HepG2 (cell line): ENCODE measurements around the gene ZNF33B. TPM values are rescaled to one million over a fixed set of nuclear protein-coding genes. Genes with fewer than 3 reads are reported as not detected.

ENCODE experiments used
- NR0B2 ChIP-seq: sonication (generic); formaldehyde crosslinking; IDR thresholded peaks from 2 replicates; pipeline ENCODE4 v1.4.0; 2020; ENCODE audit warnings: mild to moderate bottlenecking, missing genetic modification reagents
- NR2C2 ChIP-seq: sonication (generic); formaldehyde crosslinking; IDR thresholded peaks from 2 replicates; pipeline ENCODE4 v1.4.0; 2020; ENCODE audit warnings: missing genetic modification reagents, mild to moderate bottlenecking, moderate library complexity, borderline replicate concordance
- PAXIP1 ChIP-seq: sonication (generic); formaldehyde crosslinking; conservative IDR thresholded peaks from 2 replicates; pipeline ENCODE4 v1.4.0; 2020; ENCODE audit warnings: mild to moderate bottlenecking, missing genetic modification reagents, moderate library complexity
- USF2 ChIP-seq, 2 experiments: sonication (generic) in 1 of 2; formaldehyde crosslinking in 1 of 2; IDR thresholded peaks; 2 replicates each; pipeline versions ENCODE4 v1.5.1 to v1.6.1; 2011 to 2020; ENCODE audit warnings: borderline replicate concordance in 1 of 2, low read depth in 1 of 2, low read length in 1 of 2, mild to moderate bottlenecking in 1 of 2, missing genetic modification reagents in 1 of 2, moderate library complexity in 1 of 2
- ZFP41 ChIP-seq: sonication (generic); formaldehyde crosslinking; IDR thresholded peaks from 2 replicates; pipeline ENCODE4 v1.4.0; 2020; ENCODE audit warnings: mild to moderate bottlenecking, missing genetic modification reagents, borderline replicate concordance
- ZHX2 ChIP-seq, 2 experiments: sonication (generic) in 1 of 2; formaldehyde crosslinking in 1 of 2; IDR thresholded peaks; 2 replicates each; pipeline versions ENCODE4 v1.6.1 to v1.9.0; 2014 to 2022; ENCODE audit warnings: antibody characterized with exemption in 1 of 2, borderline replicate concordance in 1 of 2, inconsistent platforms in 1 of 2, low read depth in 1 of 2, missing genetic modification reagents in 1 of 2
- ZNF430 ChIP-seq: sonication (generic); formaldehyde crosslinking; IDR thresholded peaks from 2 replicates; pipeline ENCODE4 v1.9.0; 2021; ENCODE audit warnings: mild to moderate bottlenecking, missing genetic modification reagents
- ZNF44 ChIP-seq: sonication (generic); formaldehyde crosslinking; IDR thresholded peaks from 2 replicates; pipeline ENCODE4 v1.5.1; 2020; ENCODE audit warnings: mild to moderate bottlenecking, missing genetic modification reagents
- ZNF563 ChIP-seq: sonication (generic); formaldehyde crosslinking; IDR thresholded peaks from 2 replicates; pipeline ENCODE4 v1.8.0; 2022; ENCODE audit warnings: mild to moderate bottlenecking, moderate library complexity, missing genetic modification reagents
- ZNF605 ChIP-seq: sonication (generic); formaldehyde crosslinking; IDR thresholded peaks from 2 replicates; pipeline ENCODE4 v1.8.0; 2022; ENCODE audit warnings: mild to moderate bottlenecking, missing genetic modification reagents
- ZNF614 ChIP-seq: IDR thresholded peaks from 2 replicates; pipeline ENCODE4 v1.6.1; 2018; ENCODE audit warnings: missing biosample characterization, missing genetic modification reagents, inconsistent platforms, borderline replicate concordance
- polyA plus RNA-seq, 8 experiments: library from polyadenylated mRNA; depleted of rRNA in 3 of 8; stranded (reverse) in 7 of 8; unstranded in 1 of 8; fragments of >200 nt; fragmentation: Illumina TruSeq in 4 of 8; extraction: Trizol in 4 of 8; gene quantifications; 2 replicates each; pipeline versions ENCODE4 v1.2.1 to v1.2.3, GENCODE V29; 2011 to 2016; ENCODE audit warnings: low read depth in 4 of 8, missing spikeins in 1 of 8, mixed read lengths in 1 of 8; ENCODE audit not compliant: insufficient read depth in 1 of 8
- total RNA-seq, 5 experiments: library from RNA; depleted of rRNA; stranded (reverse); fragments of >200 nt; fragmentation: Illumina TruSeq; extraction: Trizol; gene quantifications; 2 replicates each; pipeline ENCODE4 v1.2.3, GENCODE V29; 2016; ENCODE audit warnings: low read depth in 1 of 5

The ZNF33B gene
- total and polyA plus RNA-seq, 2 of the 13 experiments (the other 11 are each of a cell fraction or from before 2014, with no cell fraction given), result 18.4 to 23.5 TPM

GRCh38 chr10:42638055-42638820 lies at the start of gene ZNF33B (continued):
- TF ChIP-seq NR0B2 (CRISPR knock-in tag) (peak; percentile 90; the same call in 1 of the 2 replicates), ZNF44 (CRISPR knock-in tag) (no peak; the same call in none of the 2 replicates), PAXIP1 (CRISPR knock-in tag) (peak; percentile 56), ZNF563 (CRISPR knock-in tag) (peak; percentile 90; the same call in 1 of the 2 replicates), ZHX2 (IDR thresholded peaks at IDR 0.05; ENCODE audit: low read depth) (no peak), ZHX2 (CRISPR knock-in tag; IDR thresholded peaks at IDR 0.05; ENCODE audit: borderline replicate concordance) (0 out of 2 replicates have a peak, but pooled peaks have one; percentile 31), ZFP41 (CRISPR knock-in tag) (0 out of 2 replicates have a peak, but pooled peaks have one; percentile 31), ZNF614 (CRISPR knock-in tag) (no peak), ZNF605 (CRISPR knock-in tag) (peak; percentile 91), USF2 (IDR thresholded peaks at IDR 0.05; ENCODE audit: low read depth, low read length) (no peak), USF2 (CRISPR knock-in tag; IDR thresholded peaks at IDR 0.05; ENCODE audit: borderline replicate concordance) (peak; percentile 50; the same call in 1 of the 2 replicates), ZNF430 (CRISPR knock-in tag) (peak; percentile 53; the same call in 1 of the 2 replicates), NR2C2 (CRISPR knock-in tag) (peak; percentile 42; the same call in 1 of the 2 replicates)
